ENCODE results near the gene FLNC.

- TF ChIP-seq CTCF (conservative IDR thresholded peaks at IDR 0.05; ENCODE audit: low read depth, low read length) (no peak), FOS (IDR thresholded peaks at IDR 0.05; ENCODE audit: low read depth, low read length) (peak; percentile 94), MAFK (IDR thresholded peaks at IDR 0.05; ENCODE audit: low read depth, low read length) (no peak), BHLHE40 (IDR thresholded peaks at IDR 0.05; ENCODE audit: low read depth, low read length) (no peak), RFX5 (IDR thresholded peaks at IDR 0.05; ENCODE audit: low read depth, low read length) (no peak), POLR2A (IDR thresholded peaks at IDR 0.05; ENCODE audit: low read depth, low read length) (no peak), MXI1 (IDR thresholded peaks at IDR 0.05; ENCODE audit: borderline replicate concordance, low read depth, low read length) (no peak), SMC3 (IDR thresholded peaks at IDR 0.05; ENCODE audit: low read depth, low read length) (no peak), CEBPB (IDR thresholded peaks at IDR 0.05; ENCODE audit: low read depth, low read length) (0 out of 2 replicates have a peak, but pooled peaks have one; percentile 5), RAD21 (IDR thresholded peaks at IDR 0.05; ENCODE audit: low read length) (no peak; the same call in 1 of the 2 replicates)
Measured at GRCh38 chr7:128783143-128783861, 46.9 kb upstream of the FLNC start.

Data from IMR-90 (cell line).